HG03354 (cell line): ENCODE measurements around the gene ZNF860.

ENCODE experiments used
- ATAC-seq: cut with Tn5 transposase; IDR thresholded peaks from one replicate; pipeline ENCODE4 v1.9.1; 2021; ENCODE audit warnings: mild to moderate bottlenecking; ENCODE audit not compliant: unreplicated experiment, poor library complexity, severe bottlenecking

Gene ZNF860

DNA sequence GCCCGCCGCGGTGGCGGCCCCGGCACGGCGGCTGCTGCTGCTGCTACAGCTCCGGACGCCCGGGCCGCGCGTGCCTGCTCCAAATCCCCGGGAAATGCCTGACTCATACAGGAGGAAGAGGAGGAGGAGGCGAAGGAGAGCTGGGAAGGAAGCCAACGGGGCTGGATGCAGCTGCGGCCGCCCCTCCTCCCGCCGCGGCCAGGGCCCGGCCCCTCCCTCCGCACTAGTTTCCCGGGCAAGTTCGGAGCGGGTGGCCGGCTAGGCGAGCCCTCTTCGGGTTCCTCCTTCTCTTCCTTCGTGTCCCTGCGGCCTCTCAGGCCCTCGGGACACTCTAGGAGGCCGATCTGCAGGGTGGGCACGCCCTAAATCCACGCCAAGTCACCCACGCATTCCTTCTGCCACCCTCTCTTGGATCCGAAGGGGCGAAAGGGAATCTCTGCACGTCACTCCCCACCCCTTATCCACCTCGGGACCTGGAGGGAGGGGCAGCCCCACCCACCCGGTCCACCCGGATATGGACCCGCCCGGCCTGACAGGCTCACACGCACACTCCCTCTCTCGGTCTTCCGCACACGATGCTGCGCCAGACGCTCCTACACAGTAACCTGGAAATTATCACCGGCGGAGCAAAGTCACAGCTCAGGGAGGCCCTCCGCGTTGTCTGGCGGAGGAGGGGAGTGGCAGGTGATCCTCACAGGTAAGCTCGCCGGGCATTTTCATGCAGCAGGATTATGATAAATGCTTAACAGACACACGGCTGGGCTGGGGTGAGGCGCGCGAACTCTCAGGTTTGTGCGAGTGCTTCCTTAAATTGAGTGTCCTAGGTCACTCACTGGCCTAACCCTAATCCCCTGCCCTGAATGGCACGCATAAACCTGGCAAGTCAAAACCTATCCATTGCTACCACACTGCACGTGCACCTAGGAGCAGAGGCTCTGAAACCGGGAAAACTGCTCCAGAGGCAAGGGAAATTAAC, at the start of gene ZNF860, which contains the start of gene OSBPL10:
TSS of gene ZNF860 (plus strand) at position 545 of the 976 bp plus-strand sequence. CDS start 7,330 bp downstream, outside the sequence.
TSS of gene OSBPL10 (minus strand) at position 57 of the 976 bp plus-strand sequence. CDS start 83 bp downstream, outside the sequence.
- peak; percentile 30 for ATAC-seq

DNA sequence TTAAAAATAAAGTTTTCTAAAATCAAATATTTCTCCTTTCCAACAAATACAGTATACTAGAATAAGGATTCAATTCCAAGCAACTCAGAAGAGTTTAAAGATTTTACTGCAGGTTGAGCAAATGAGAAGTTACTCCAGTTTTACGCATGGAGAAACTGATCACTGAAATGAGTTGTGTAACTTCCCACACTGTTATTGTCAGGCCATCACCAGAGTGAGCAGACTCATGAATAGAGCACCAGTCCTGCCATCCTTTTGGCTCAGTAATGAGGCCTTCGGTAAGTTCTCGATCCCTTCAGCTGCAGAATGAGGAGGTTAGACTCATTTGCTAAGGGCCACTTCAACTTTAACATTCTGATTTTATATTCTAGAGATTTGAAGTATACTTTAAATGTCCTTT, 48.6 kb upstream of the ZNF860 start:
- no peak for ATAC-seq

- ATAC-seq = no peak
Measured at GRCh38 chr3:31934018-31934417, 47.5 kb upstream of the ZNF860 start.

GRCh38 chr3:31934866-31935265, 46.7 kb upstream of the ZNF860 start:
- ATAC-seq = no peak

DNA sequence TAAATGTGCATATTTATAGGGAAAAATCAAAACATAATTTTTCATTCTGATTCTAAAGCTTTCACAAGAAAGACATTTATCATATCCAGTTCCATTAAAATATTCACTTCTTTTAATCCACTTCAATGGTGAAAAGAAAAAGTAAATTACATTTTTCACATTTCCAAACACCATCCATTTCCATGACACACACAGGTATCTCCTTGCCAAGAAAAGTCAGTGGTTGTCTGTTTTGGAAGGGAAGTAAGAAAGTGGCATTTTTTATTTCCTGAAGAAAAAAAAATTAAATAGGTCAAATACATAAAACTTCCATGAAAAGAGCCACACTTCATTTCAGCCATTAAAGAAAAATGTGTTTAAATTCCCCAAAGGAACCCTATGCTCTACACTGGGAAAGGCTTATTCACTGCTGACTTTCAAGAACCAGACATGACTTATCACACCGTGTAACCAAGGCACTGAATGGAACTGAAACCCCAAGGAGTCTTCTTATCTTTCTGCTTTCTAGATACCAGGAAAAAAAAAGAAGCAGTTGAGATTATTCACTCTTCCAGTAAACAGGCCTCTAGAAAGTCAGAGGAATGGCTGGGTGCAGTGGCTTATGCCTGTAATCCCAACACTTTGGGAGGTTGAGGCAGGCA, 45.0 kb upstream of the ZNF860 start:
- ATAC-seq = no peak

- no peak for ATAC-seq
Measured at GRCh38 chr3:31937225-31937624, 44.3 kb upstream of the ZNF860 start.

DNA sequence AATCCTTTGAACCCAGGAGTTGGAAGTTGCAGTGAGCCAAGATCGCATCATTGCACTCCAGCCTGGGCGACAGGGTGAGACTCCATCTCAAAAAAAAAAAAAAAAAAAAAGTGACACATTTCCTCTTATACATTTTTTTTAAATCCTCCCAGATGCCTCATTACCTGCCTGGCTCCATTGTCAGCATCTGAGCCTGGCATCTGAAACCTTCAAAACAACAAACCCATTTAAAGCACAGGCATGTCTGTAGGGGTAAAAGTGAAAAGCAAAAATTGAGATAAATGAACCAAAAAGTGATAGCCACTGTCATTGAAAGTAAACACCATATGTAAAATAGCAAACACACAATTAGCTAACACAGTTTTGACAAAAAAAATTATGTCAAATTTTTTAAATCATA, 39.1 kb upstream of the ZNF860 start:
- ATAC-seq = no peak

DNA sequence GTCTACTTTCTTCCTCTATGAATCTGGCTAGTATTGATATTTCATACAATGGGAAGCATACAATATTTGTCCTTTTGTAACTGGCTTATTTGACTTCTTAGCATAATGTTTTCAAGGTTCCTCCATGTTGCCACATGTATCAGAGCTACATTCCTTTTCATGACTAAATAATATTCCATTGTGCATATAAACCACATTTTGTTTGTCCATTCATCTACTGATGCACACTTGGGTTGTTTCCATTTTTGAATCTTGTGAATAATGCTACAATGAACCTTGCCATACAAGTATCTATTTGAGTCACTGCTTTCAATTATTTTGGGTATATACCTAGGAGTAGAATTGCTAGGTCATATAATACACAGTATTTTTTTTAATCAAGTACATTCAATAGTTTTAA, 38.5 kb upstream of the ZNF860 start:
- no peak for ATAC-seq

GRCh38 chr3:31945738-31946052, 35.9 kb upstream of the ZNF860 start:
- peak; percentile 31 for ATAC-seq

DNA sequence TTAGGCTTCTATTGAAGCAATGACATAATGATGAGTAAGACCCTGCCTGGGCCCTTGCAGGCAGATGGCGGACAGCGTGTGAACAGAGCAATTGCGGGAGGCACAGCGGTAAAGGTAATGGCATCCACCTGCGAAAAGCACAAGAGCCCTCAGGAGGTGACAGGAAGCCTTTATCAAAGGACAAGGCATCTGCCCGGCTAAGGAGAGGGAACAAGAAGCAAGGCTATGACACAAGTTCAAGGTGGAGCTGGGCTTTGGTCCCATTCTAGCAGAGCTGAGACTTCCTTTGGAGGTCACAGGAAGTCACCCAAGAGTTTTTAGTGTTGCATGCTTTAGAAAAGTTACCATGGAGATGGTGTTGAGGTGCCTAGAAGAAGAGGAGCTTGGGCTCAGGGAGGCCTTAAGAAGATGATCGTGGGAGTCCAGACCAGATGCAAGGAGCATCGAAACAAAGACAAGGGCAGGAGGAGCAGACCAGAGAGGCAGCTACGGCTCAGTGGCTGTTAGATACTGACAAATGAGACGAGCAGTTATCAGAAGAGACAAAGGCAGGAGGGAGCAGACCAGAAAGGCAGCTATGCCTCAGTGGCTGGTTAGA, 35.0 kb upstream of the ZNF860 start:
- peak; percentile 47 for ATAC-seq

GRCh38 chr3:31947162-31947561, 34.4 kb upstream of the ZNF860 start:
- ATAC-seq = no peak

DNA sequence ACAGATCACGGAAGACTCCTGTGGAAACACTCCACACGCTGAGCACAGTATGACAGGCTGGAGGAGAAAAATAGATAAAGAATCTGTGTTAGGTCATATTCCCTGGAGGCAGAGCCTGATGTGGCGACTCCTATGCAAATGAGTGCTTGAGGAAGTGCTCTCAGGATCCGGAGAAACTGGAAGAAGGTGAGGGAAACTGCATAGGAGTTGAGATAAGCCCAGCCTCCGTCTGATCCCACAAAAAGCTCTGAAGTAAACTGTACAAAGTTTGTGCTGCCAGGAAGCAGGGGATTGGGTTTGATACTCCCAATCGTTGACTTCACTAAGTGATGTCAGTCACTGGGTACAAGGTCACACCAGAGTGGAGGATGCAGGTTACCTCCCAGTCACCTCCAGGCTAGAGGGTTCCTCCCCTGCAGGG, 33.9 kb upstream of the ZNF860 start:
- ATAC-seq = no peak

- ATAC-seq = no peak
Measured at GRCh38 chr3:31948280-31948679, 33.3 kb upstream of the ZNF860 start.

GRCh38 chr3:31952205-31952604, 29.3 kb upstream of the ZNF860 start:
- ATAC-seq = peak; percentile 94

DNA sequence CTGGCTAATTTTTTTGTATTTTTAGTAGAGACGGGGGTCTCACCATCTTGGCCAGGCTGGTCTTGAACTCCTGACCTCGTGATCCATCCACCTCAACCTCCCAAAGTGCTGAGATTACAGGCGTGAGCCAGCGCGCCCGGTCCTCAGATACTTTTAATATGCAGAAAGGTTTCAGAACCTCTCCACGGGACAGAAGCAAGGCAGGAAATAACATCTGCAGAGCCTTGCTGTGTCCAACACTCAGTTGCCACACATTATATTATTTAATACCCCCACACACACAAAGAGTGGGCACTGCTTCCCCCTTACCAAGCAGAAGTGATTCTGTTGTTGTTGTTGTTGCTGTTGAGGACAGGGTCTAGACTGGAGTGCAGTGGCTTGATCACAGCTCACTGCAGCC, 28.5 kb upstream of the ZNF860 start:
- no peak for ATAC-seq

DNA sequence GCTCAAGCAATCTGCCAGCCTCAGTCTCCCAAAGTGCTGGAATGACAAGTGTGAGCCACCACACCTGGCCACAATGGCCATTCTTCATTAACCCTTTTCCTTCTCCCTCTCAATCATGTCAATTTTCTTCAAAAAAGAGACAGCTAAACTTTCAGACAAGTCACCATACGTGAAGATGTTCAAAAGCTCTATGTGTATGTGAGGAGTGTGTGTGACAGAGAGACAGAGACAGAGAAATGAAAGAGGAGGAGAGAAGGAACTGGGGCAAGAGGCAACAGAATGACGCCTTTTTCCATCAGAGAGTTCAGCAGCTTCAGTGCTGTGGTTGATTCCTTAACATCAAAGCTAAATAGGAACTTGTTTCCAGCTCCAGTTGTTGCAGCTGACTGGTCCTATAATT, 27.9 kb upstream of the ZNF860 start:
- ATAC-seq = no peak

- ATAC-seq = no peak
Measured at GRCh38 chr3:31955581-31955980, 26.0 kb upstream of the ZNF860 start.

GRCh38 chr3:31957106-31957505, 24.4 kb upstream of the ZNF860 start:
- no peak for ATAC-seq

DNA sequence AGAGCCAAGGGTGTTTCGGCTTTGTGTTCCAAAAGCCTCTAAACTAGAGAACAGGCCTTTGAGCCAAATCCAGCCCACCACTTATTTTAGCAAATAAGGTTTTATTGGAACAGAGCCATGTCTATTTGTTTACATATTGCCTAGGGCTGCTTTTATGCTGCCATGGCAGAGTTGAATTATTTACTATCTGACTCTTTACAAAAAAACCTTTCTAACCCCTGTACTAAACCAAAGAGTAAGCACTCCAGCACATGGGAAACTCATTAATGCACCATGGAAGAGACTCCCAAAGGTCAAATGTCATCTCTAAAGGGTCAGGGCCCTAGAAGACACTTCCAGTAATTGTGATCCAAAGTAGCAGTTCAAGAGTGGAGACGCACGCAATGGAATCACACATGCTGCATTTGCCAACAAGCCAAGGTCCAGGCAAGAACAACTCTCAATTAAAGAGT, 22.8 kb upstream of the ZNF860 start:
- no peak for ATAC-seq

DNA sequence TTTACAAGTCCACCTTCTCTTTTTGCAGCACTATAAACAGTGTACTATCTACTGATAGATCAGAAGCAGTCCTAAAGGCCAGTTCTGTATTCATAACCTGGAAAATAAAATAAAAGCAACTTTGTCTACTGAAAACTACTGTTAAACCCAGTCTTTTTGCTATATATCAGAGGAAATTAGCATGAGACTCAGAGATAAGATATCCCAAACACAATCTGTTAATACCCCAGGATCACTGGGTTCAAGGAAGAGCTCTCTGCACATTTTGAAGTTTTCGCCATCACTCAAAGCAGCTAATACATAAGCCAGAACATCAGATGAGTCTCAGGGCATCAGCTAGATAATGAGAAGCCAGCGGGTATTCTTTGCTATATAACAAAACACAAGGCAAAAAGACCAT, 22.3 kb upstream of the ZNF860 start:
- ATAC-seq = no peak
